ENCODE results near the gene KLF2.
A peak's percentile ranks its signal among the peaks of the same experiment; 100 is the strongest.

Gene KLF2

DNA sequence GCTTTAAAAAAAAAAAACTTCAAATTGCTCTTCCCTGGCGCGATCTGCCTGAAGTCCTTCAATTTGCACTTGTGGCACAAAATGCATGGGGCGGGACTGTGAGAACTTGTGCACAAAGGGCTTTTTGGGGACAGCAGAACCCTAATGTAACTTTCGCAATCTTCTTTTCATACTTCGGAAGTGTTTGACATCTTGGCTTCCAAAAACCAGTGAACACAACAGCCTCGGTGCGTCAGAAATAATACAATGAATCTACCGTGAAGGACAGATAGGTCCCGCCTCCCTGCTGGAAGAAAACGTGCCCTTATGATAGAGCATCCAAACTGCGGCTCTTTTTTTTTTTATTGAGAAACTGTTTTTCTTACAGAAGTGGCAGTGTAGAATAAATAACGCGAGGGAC lies 36.6 kb downstream of the KLF2 start:
- 93% methylated on average over 13 of the region's 13 CpGs for WGBS
- H2BK5ac ChIP-seq (ENCODE audit: low read depth, low read length, poor library complexity, severe bottlenecking) = no peak overlapping the region
- no peak overlapping the region for H4K91ac ChIP-seq (ENCODE audit: low read length)
- no peak overlapping the region for H3K23ac ChIP-seq (ENCODE audit: low read length in 2 of 2)
- no peak overlapping the region for H3K14ac ChIP-seq (ENCODE audit: low read length in 2 of 2)
- no peak overlapping the region for H2BK12ac ChIP-seq (ENCODE audit: low read length in 2 of 2)
- H3K4me2 ChIP-seq (ENCODE audit: low read length, poor library complexity, severe bottlenecking) = no peak overlapping the region
- H4K8ac ChIP-seq (ENCODE audit: low read length) = no peak overlapping the region
- no peak overlapping the region for H2AK5ac ChIP-seq (ENCODE audit: low read length, severe bottlenecking)
- no peak overlapping the region for H3K18ac ChIP-seq (ENCODE audit: low read depth in 1 of 2, low read length in 2 of 2)
- no peak overlapping the region for H2AFZ ChIP-seq (ENCODE audit: low read depth, low read length)
- peaks cover 14% of the 10 kb centered on the region for H3K79me1 ChIP-seq (replicated peaks; ENCODE audit: low read length, poor library complexity, severe bottlenecking)
- no peak overlapping the region for H2BK120ac ChIP-seq (ENCODE audit: low read depth, low read length)
- H3K9me3 ChIP-seq (ENCODE audit: control insufficient read depth, low read length) = no peaks in the 10 kb centered on the region
- peaks cover 4% of the 10 kb centered on the region for H3K4me1 ChIP-seq (ENCODE audit: control insufficient read depth, insufficient read depth, low read depth, low read length)
- H3K9ac ChIP-seq (ENCODE audit: low read length) = peak overlapping the region; percentile 36
- peaks cover 25 to 68% of the 10 kb centered on the region in 2 experiments for H3K36me3 ChIP-seq (ENCODE audit: control insufficient read depth in 1 of 2, insufficient read depth in 2 of 2, low read depth in 1 of 2, low read length in 2 of 2)
- peak overlapping the region in 1 of 2 experiments; percentile 36 for H3K4me3 ChIP-seq (ENCODE audit: insufficient read depth in 1 of 2, low read depth in 1 of 2, low read length in 2 of 2)
- no peaks in the 10 kb centered on the region for H3K27me3 ChIP-seq (ENCODE audit: control insufficient read depth in 1 of 2, insufficient read depth in 1 of 2, low read length in 2 of 2)
- H2BK15ac ChIP-seq (ENCODE audit: low read depth, poor library complexity, severe bottlenecking) = no peak overlapping the region
- DNase-seq = no peak
- H3K27ac ChIP-seq (ENCODE audit: low read length, poor library complexity, severe bottlenecking) = no peak overlapping the region
- H3K4ac ChIP-seq (ENCODE audit: low read depth in 1 of 2, low read length in 2 of 2) = no peak overlapping the region

DNA sequence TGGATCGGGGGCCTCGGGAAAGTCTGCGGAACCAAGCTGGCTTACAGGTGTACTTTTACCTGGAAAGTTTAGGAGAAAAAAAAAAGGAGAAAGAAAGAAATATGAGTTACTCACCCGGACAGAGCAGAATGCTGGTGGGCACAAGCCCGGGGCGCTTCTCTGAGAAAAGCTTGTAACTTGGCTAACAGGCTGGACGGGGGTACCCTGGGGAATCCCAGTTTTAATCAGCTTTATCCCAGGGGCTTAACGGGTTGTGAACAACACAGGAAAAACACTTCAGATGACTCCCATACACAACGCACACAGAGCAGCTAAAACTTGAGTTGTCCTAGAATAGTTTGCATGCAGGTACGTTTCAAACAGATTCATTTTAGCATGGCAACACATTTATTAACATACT lies 37.3 kb downstream of the KLF2 start:
- no peak overlapping the region for H3K4ac ChIP-seq (ENCODE audit: low read depth in 1 of 2, low read length in 2 of 2)
- H3K9ac ChIP-seq (ENCODE audit: low read length) = peak overlapping the region; percentile 36
- H3K23ac ChIP-seq (ENCODE audit: low read length in 2 of 2) = no peak overlapping the region
- no peak overlapping the region for H2AFZ ChIP-seq (ENCODE audit: low read depth, low read length)
- H3K79me1 ChIP-seq (replicated peaks; ENCODE audit: low read length, poor library complexity, severe bottlenecking) = peaks cover 14% of the 10 kb centered on the region
- no peak overlapping the region for H2BK12ac ChIP-seq (ENCODE audit: low read length in 2 of 2)
- H3K14ac ChIP-seq (ENCODE audit: low read length in 2 of 2) = no peak overlapping the region
- H3K9me3 ChIP-seq (ENCODE audit: control insufficient read depth, low read length) = no peaks in the 10 kb centered on the region
- H3K18ac ChIP-seq (ENCODE audit: low read depth in 1 of 2, low read length in 2 of 2) = no peak overlapping the region
- peaks cover 4% of the 10 kb centered on the region for H3K4me1 ChIP-seq (ENCODE audit: control insufficient read depth, insufficient read depth, low read depth, low read length)
- H3K4me3 ChIP-seq (ENCODE audit: insufficient read depth in 1 of 2, low read depth in 1 of 2, low read length in 2 of 2) = no peak overlapping the region
- no peak overlapping the region for H4K8ac ChIP-seq (ENCODE audit: low read length)
- no peaks in the 10 kb centered on the region for H3K27me3 ChIP-seq (ENCODE audit: control insufficient read depth in 1 of 2, insufficient read depth in 1 of 2, low read length in 2 of 2)
- no peak overlapping the region for H3K27ac ChIP-seq (ENCODE audit: low read length, poor library complexity, severe bottlenecking)
- no peak overlapping the region for H4K91ac ChIP-seq (ENCODE audit: low read length)
- H2BK5ac ChIP-seq (ENCODE audit: low read depth, low read length, poor library complexity, severe bottlenecking) = no peak overlapping the region
- WGBS = 98% methylated on average over 10 of the region's 10 CpGs
- peaks cover 25 to 65% of the 10 kb centered on the region in 2 experiments for H3K36me3 ChIP-seq (ENCODE audit: control insufficient read depth in 1 of 2, insufficient read depth in 2 of 2, low read depth in 1 of 2, low read length in 2 of 2)
- H3K4me2 ChIP-seq (ENCODE audit: low read length, poor library complexity, severe bottlenecking) = no peak overlapping the region
- H2AK5ac ChIP-seq (ENCODE audit: low read length, severe bottlenecking) = no peak overlapping the region
- H2BK15ac ChIP-seq (ENCODE audit: low read depth, poor library complexity, severe bottlenecking) = no peak overlapping the region
- no peak overlapping the region for H2BK120ac ChIP-seq (ENCODE audit: low read depth, low read length)
- no peak for DNase-seq

DNA sequence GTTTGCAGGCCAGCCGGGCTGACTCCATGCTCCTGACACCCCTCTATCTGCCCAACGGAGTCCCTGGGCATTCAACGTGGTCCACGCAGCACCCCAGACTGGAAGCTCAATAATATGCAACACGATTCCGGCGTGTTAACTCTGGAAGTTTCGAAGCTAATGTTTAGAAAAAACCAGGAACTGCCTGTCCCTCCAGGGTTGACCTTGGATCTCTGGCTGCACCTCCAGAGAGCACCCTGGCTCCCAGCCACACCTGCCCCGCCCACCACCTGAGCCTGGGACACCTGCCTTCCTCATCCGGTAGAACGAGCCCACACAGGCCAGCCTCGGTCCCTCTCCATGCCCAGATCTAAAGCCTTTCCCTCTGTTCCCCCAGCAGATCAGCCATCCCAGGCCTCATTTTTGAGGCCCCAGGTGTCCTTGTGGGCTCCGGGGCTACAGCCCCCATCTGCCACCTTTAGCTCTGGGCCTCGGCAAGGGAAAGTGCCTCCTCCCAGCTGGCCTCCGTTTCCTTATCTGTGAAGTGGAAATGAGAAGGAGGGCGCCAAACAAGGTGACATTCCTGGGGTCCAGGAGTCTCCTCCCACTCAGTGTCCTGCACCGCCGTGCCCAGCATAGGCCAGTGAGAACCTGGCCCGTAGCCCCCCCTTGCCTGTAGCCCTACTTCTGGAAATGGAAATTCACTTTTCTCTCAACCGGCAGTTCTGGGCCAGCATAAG lies 38.7 kb downstream of the KLF2 start:
- H2BK15ac ChIP-seq (ENCODE audit: low read depth, poor library complexity, severe bottlenecking) = no peak overlapping the region
- no peaks in the 10 kb centered on the region for H3K27me3 ChIP-seq (ENCODE audit: control insufficient read depth in 1 of 2, insufficient read depth in 1 of 2, low read length in 2 of 2)
- peaks cover 4% of the 10 kb centered on the region for H3K4me1 ChIP-seq (ENCODE audit: control insufficient read depth, insufficient read depth, low read depth, low read length)
- H3K27ac ChIP-seq (ENCODE audit: low read length, poor library complexity, severe bottlenecking) = no peak overlapping the region
- H3K9me3 ChIP-seq (ENCODE audit: control insufficient read depth, low read length) = no peaks in the 10 kb centered on the region
- DNase-seq = no peak
- H3K4me2 ChIP-seq (ENCODE audit: low read length, poor library complexity, severe bottlenecking) = no peak overlapping the region
- no peak overlapping the region for H2AFZ ChIP-seq (ENCODE audit: low read depth, low read length)
- no peak overlapping the region for H4K8ac ChIP-seq (ENCODE audit: low read length)
- WGBS = 86% methylated on average over 20 of the region's 20 CpGs
- no peak overlapping the region for H3K9ac ChIP-seq (ENCODE audit: low read length)
- no peak overlapping the region for H2AK5ac ChIP-seq (ENCODE audit: low read length, severe bottlenecking)
- peaks cover 22 to 51% of the 10 kb centered on the region in 2 experiments for H3K36me3 ChIP-seq (ENCODE audit: control insufficient read depth in 1 of 2, insufficient read depth in 2 of 2, low read depth in 1 of 2, low read length in 2 of 2)
- no peak overlapping the region for H3K23ac ChIP-seq (ENCODE audit: low read length in 2 of 2)
- no peak overlapping the region for H3K18ac ChIP-seq (ENCODE audit: low read depth in 1 of 2, low read length in 2 of 2)
- H2BK12ac ChIP-seq (ENCODE audit: low read length in 2 of 2) = no peak overlapping the region
- H3K14ac ChIP-seq (ENCODE audit: low read length in 2 of 2) = no peak overlapping the region
- no peak overlapping the region for H3K4ac ChIP-seq (ENCODE audit: low read depth in 1 of 2, low read length in 2 of 2)
- H2BK120ac ChIP-seq (ENCODE audit: low read depth, low read length) = no peak overlapping the region
- H4K91ac ChIP-seq (ENCODE audit: low read length) = no peak overlapping the region
- H2BK5ac ChIP-seq (ENCODE audit: low read depth, low read length, poor library complexity, severe bottlenecking) = no peak overlapping the region
- H3K79me1 ChIP-seq (replicated peaks; ENCODE audit: low read length, poor library complexity, severe bottlenecking) = peaks cover 20% of the 10 kb centered on the region
- H3K4me3 ChIP-seq (ENCODE audit: insufficient read depth in 1 of 2, low read depth in 1 of 2, low read length in 2 of 2) = no peak overlapping the region

DNA sequence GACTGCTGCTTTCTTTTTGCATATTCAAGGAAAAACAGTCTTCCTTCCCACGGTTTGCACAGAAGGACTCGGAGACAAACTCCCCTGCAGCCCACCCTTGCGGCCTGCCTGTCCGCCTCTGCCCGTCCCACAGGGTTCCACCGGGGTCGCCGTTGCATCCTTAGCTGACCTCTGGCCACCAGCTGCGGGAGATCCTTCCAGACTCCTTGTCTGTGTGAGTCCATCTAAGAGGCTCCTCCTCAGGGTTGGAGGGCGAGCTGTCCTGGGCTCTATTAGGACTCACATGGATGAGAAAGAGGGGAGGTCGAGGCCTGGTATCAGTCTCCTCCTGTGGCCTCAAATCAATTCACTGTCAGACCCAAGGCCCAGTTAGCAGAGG lies 39.2 kb downstream of the KLF2 start:
- Histone ChIP-seq H3K9ac (ENCODE audit: low read length) (no peak overlapping the region), H4K91ac (ENCODE audit: low read length) (no peak overlapping the region), H2BK5ac (ENCODE audit: low read depth, low read length, poor library complexity, severe bottlenecking) (no peak overlapping the region), H3K9me3 (ENCODE audit: control insufficient read depth, low read length) (no peaks in the 10 kb centered on the region), H3K23ac (ENCODE audit: low read length in 2 of 2) (no peak overlapping the region), H3K79me1 (replicated peaks; ENCODE audit: low read length, poor library complexity, severe bottlenecking) (peaks cover 26% of the 10 kb centered on the region), H4K8ac (ENCODE audit: low read length) (no peak overlapping the region), H3K36me3 (ENCODE audit: control insufficient read depth in 1 of 2, insufficient read depth in 2 of 2, low read depth in 1 of 2, low read length in 2 of 2) (peaks cover 23 to 48% of the 10 kb centered on the region in 2 experiments), H2AK5ac (ENCODE audit: low read length, severe bottlenecking) (no peak overlapping the region), H3K18ac (ENCODE audit: low read depth in 1 of 2, low read length in 2 of 2) (no peak overlapping the region), H3K4me2 (ENCODE audit: low read length, poor library complexity, severe bottlenecking) (no peak overlapping the region), H3K4me1 (ENCODE audit: control insufficient read depth, insufficient read depth, low read depth, low read length) (peaks cover 4% of the 10 kb centered on the region), H2BK12ac (ENCODE audit: low read length in 2 of 2) (no peak overlapping the region), H2BK120ac (ENCODE audit: low read depth, low read length) (no peak overlapping the region), H3K27ac (ENCODE audit: low read length, poor library complexity, severe bottlenecking) (no peak overlapping the region), H3K27me3 (ENCODE audit: control insufficient read depth in 1 of 2, insufficient read depth in 1 of 2, low read length in 2 of 2) (no peaks in the 10 kb centered on the region), H2BK15ac (ENCODE audit: low read depth, poor library complexity, severe bottlenecking) (no peak overlapping the region), H3K4ac (ENCODE audit: low read depth in 1 of 2, low read length in 2 of 2) (no peak overlapping the region), H3K14ac (ENCODE audit: low read length in 2 of 2) (no peak overlapping the region), H2AFZ (ENCODE audit: low read depth, low read length) (no peak overlapping the region), H3K4me3 (ENCODE audit: insufficient read depth in 1 of 2, low read depth in 1 of 2, low read length in 2 of 2) (peak overlapping the region in 1 of 2 experiments; percentile 29)
- 88% methylated on average over 11 of the region's 11 CpGs for WGBS
- no peak for DNase-seq
